ENCODE results near the gene PNMA8B. TPM values are rescaled to one million over a fixed set of nuclear protein-coding genes. Genes with fewer than 3 reads are reported as not detected.
A peak's percentile ranks its signal among the peaks of the same experiment; 100 is the strongest.

Gene PNMA8B
- total RNA-seq, 3 donors from 2014 or later, result 0.05 to 0.11 (median 0.08) TPM

GRCh38 chr19:46486358-46486757 lies 9.3 kb downstream of the PNMA8B start:
- peaks cover 17% of the 10 kb centered on the region for H3K4me1 Mint-ChIP-seq (ENCODE audit: low read depth)
- ATAC-seq, result no peak
- H3K4me3 Mint-ChIP-seq, result no peak overlapping the region
- H3K9me3 Mint-ChIP-seq, result no peaks in the 10 kb centered on the region
- H3K27me3 Mint-ChIP-seq (ENCODE audit: low read depth), result peaks cover 78% of the 10 kb centered on the region
- no peaks in the 10 kb centered on the region for H3K36me3 Mint-ChIP-seq (ENCODE audit: insufficient read depth)
- no peak for DNase-seq

- ATAC-seq (no peak), DNase-seq (no peak)
- no peak overlapping the region for H3K4me3 Mint-ChIP-seq
- H3K36me3 Mint-ChIP-seq (ENCODE audit: insufficient read depth), result no peaks in the 10 kb centered on the region
- H3K4me1 Mint-ChIP-seq (ENCODE audit: low read depth), result peaks cover 11% of the 10 kb centered on the region
- no peaks in the 10 kb centered on the region for H3K9me3 Mint-ChIP-seq
- H3K27me3 Mint-ChIP-seq (ENCODE audit: low read depth), result peaks cover 70% of the 10 kb centered on the region
Measured at GRCh38 chr19:46484656-46485055, 11.0 kb downstream of the PNMA8B start.

GRCh38 chr19:46482631-46483030 lies 13.0 kb downstream of the PNMA8B start:
- H3K4me3 Mint-ChIP-seq, result no peak overlapping the region
- no peaks in the 10 kb centered on the region for H3K36me3 Mint-ChIP-seq (ENCODE audit: insufficient read depth)
- peaks cover 8% of the 10 kb centered on the region for H3K4me1 Mint-ChIP-seq (ENCODE audit: low read depth)
- ATAC-seq (no peak), DNase-seq (no peak)
- peaks cover 64% of the 10 kb centered on the region for H3K27me3 Mint-ChIP-seq (ENCODE audit: low read depth)
- no peaks in the 10 kb centered on the region for H3K9me3 Mint-ChIP-seq

- Mint-ChIP-seq H3K27me3 (ENCODE audit: low read depth) (peaks cover 61% of the 10 kb centered on the region), H3K4me1 (ENCODE audit: low read depth) (peaks cover 7% of the 10 kb centered on the region), H3K4me3 (no peak overlapping the region), H3K9me3 (no peaks in the 10 kb centered on the region), H3K36me3 (ENCODE audit: insufficient read depth) (no peaks in the 10 kb centered on the region)
- no peak for DNase-seq
- no peak for ATAC-seq
Measured at GRCh38 chr19:46481947-46482346, 13.7 kb downstream of the PNMA8B start.

- peaks cover 6% of the 10 kb centered on the region for H3K4me1 Mint-ChIP-seq (ENCODE audit: low read depth)
Measured at GRCh38 chr19:46481223-46481848, 14.3 kb downstream of the PNMA8B start.

GRCh38 chr19:46480415-46480814 lies 15.3 kb downstream of the PNMA8B start:
- H3K4me3 Mint-ChIP-seq, result no peak overlapping the region
- no peaks in the 10 kb centered on the region for H3K9me3 Mint-ChIP-seq
- peaks cover 6% of the 10 kb centered on the region for H3K4me1 Mint-ChIP-seq (ENCODE audit: low read depth)
- no peak for ATAC-seq
- DNase-seq, result no peak
- peaks cover 52% of the 10 kb centered on the region for H3K27me3 Mint-ChIP-seq (ENCODE audit: low read depth)
- no peaks in the 10 kb centered on the region for H3K36me3 Mint-ChIP-seq (ENCODE audit: insufficient read depth)

More at GRCh38 chr19:46481223-46481848, 14.3 kb downstream of the PNMA8B start:
- no peak for ATAC-seq
- no peaks in the 10 kb centered on the region for H3K36me3 Mint-ChIP-seq (ENCODE audit: insufficient read depth)
- no peak overlapping the region for H3K4me3 Mint-ChIP-seq
- H3K9me3 Mint-ChIP-seq, result no peaks in the 10 kb centered on the region
- no peak for DNase-seq
- H3K27me3 Mint-ChIP-seq (ENCODE audit: low read depth), result peaks cover 55% of the 10 kb centered on the region

- H3K27me3 Mint-ChIP-seq (ENCODE audit: low read depth), result peaks cover 55% of the 10 kb centered on the region
Measured at GRCh38 chr19:46478356-46478986, 17.2 kb downstream of the PNMA8B start.

GRCh38 chr19:46475986-46476385 lies 19.7 kb downstream of the PNMA8B start:
- Mint-ChIP-seq H3K4me3 (no peak overlapping the region), H3K9me3 (no peaks in the 10 kb centered on the region), H3K27me3 (ENCODE audit: low read depth) (peaks cover 59% of the 10 kb centered on the region), H3K4me1 (ENCODE audit: low read depth) (peaks cover 6% of the 10 kb centered on the region), H3K36me3 (ENCODE audit: insufficient read depth) (no peaks in the 10 kb centered on the region)
- DNase-seq (no peak), ATAC-seq (no peak)

More at GRCh38 chr19:46478356-46478986, 17.2 kb downstream of the PNMA8B start:
- Mint-ChIP-seq H3K4me3 (no peak overlapping the region), H3K9me3 (no peaks in the 10 kb centered on the region), H3K36me3 (ENCODE audit: insufficient read depth) (no peaks in the 10 kb centered on the region), H3K4me1 (ENCODE audit: low read depth) (peaks cover 6% of the 10 kb centered on the region)
- DNase-seq, result no peak
- peak; percentile 57 to 61 for ATAC-seq

- peaks cover 8% of the 10 kb centered on the region for H3K4me1 Mint-ChIP-seq (ENCODE audit: low read depth)
- no peaks in the 10 kb centered on the region for H3K36me3 Mint-ChIP-seq (ENCODE audit: insufficient read depth)
- no peak overlapping the region for H3K4me3 Mint-ChIP-seq
- DNase-seq, result no peak
- H3K9me3 Mint-ChIP-seq, result no peaks in the 10 kb centered on the region
- H3K27me3 Mint-ChIP-seq (ENCODE audit: low read depth), result peaks cover 69% of the 10 kb centered on the region
- ATAC-seq, result no peak
Measured at GRCh38 chr19:46474211-46474610, 21.5 kb downstream of the PNMA8B start.

GRCh38 chr19:46472592-46472991 lies 23.1 kb downstream of the PNMA8B start:
- Mint-ChIP-seq H3K36me3 (ENCODE audit: insufficient read depth) (no peaks in the 10 kb centered on the region), H3K9me3 (no peaks in the 10 kb centered on the region), H3K27me3 (ENCODE audit: low read depth) (peaks cover 58% of the 10 kb centered on the region), H3K4me1 (ENCODE audit: low read depth) (peaks cover 2% of the 10 kb centered on the region), H3K4me3 (no peak overlapping the region)
- ATAC-seq, result no peak
- no peak for DNase-seq

- H3K27me3 Mint-ChIP-seq (ENCODE audit: low read depth), result peaks cover 54% of the 10 kb centered on the region
- H3K36me3 Mint-ChIP-seq (ENCODE audit: insufficient read depth), result no peaks in the 10 kb centered on the region
- ATAC-seq (no peak), DNase-seq (no peak)
- H3K4me1 Mint-ChIP-seq (ENCODE audit: low read depth), result peaks cover 6% of the 10 kb centered on the region
- no peaks in the 10 kb centered on the region for H3K9me3 Mint-ChIP-seq
- no peak overlapping the region for H3K4me3 Mint-ChIP-seq
Measured at GRCh38 chr19:46471811-46472543, 23.7 kb downstream of the PNMA8B start.

- Mint-ChIP-seq H3K36me3 (ENCODE audit: insufficient read depth) (no peaks in the 10 kb centered on the region), H3K9me3 (no peaks in the 10 kb centered on the region), H3K4me3 (no peak within 1 kb of the TSS), H3K27me3 (ENCODE audit: low read depth) (peaks cover 54% of the 10 kb centered on the region), H3K4me1 (ENCODE audit: low read depth) (peaks cover 12% of the 10 kb centered on the region)
- no peak for DNase-seq
- ATAC-seq, result peak in 1 of 2 donors; percentile 35
Measured at GRCh38 chr19:46471116-46471733, 24.4 kb downstream of the PNMA8B start, which contains the start of gene PNMA8A. Gene PNMA8A, minus strand, starts transcription at chr19:46471563. Its CDS starts 528 bp downstream, at chr19:46471035.

GRCh38 chr19:46470376-46470775 lies 25.3 kb downstream of the PNMA8B start:
- H3K9me3 Mint-ChIP-seq, result no peaks in the 10 kb centered on the region
- no peak for ATAC-seq
- H3K27me3 Mint-ChIP-seq (ENCODE audit: low read depth), result peaks cover 51% of the 10 kb centered on the region
- no peak for DNase-seq
- H3K36me3 Mint-ChIP-seq (ENCODE audit: insufficient read depth), result no peaks in the 10 kb centered on the region
- no peak overlapping the region for H3K4me3 Mint-ChIP-seq
- H3K4me1 Mint-ChIP-seq (ENCODE audit: low read depth), result peaks cover 12% of the 10 kb centered on the region

GRCh38 chr19:46469541-46470185 lies 26.0 kb downstream of the PNMA8B start:
- peaks cover 12% of the 10 kb centered on the region for H3K4me1 Mint-ChIP-seq (ENCODE audit: low read depth)
- H3K27me3 Mint-ChIP-seq (ENCODE audit: low read depth), result peaks cover 52% of the 10 kb centered on the region
- no peak overlapping the region for H3K4me3 Mint-ChIP-seq
- DNase-seq (no peak), ATAC-seq (no peak)
- H3K36me3 Mint-ChIP-seq (ENCODE audit: insufficient read depth), result no peaks in the 10 kb centered on the region
- no peaks in the 10 kb centered on the region for H3K9me3 Mint-ChIP-seq

Data from activated T-cell treated with anti-CD3 and anti-CD28 coated beads, Interleukin-2, amount 50 U/mL, for 4 hours (primary cell).